SU-DHL-6 (cell line): ENCODE results near the gene FAM83C.

ENCODE experiments used
- H2AFZ ChIP-seq: fragments of 200-600 bp; sonication (generic); 2 replicates; pipeline ENCODE4 v1.6.1; 2014; ENCODE audit warnings: low read depth, mild to moderate bottlenecking, moderate library complexity, mixed read lengths, antibody characterized with exemption, low read length; ENCODE audit not compliant: severe bottlenecking
- H3F3A ChIP-seq: fragments of 200-600 bp; shearing (Covaris generic); 2 replicates; pipeline ENCODE4 v1.6.0; 2016; ENCODE audit warnings: antibody characterized with exemption, mild to moderate bottlenecking; ENCODE audit not compliant: insufficient read depth
- H3K27ac ChIP-seq: fragments of 200-600 bp; sonication (generic); 2 replicates; pipeline ENCODE4 v1.5.1; 2016; ENCODE audit warnings: low read depth, mild to moderate bottlenecking, low read length, moderate library complexity, mixed read lengths
- H3K27me3 ChIP-seq: fragments of 200-600 bp; sonication (generic), shearing (Covaris generic); 2 replicates; pipeline ENCODE4 v1.6.0; 2014; ENCODE audit warnings: mild to moderate bottlenecking, low read length
- H3K36me3 ChIP-seq: fragments of 200-600 bp; sonication (generic); 2 replicates; pipeline ENCODE4 v1.6.1; 2014; ENCODE audit warnings: mild to moderate bottlenecking, low read length, mixed read lengths
- H3K4me2 ChIP-seq: fragments of 300-600, 200-600 bp; shearing (Covaris generic), sonication (generic); 2 replicates; pipeline ENCODE4 v1.6.0; 2014; ENCODE audit warnings: low read length, low read depth, mild to moderate bottlenecking; ENCODE audit not compliant: poor library complexity, severe bottlenecking
- H3K4me3 ChIP-seq: fragments of 200-600 bp; sonication (generic); 2 replicates; pipeline ENCODE4 v1.5.1; 2014; ENCODE audit warnings: antibody characterized with exemption, low read length, mild to moderate bottlenecking, mixed read lengths; ENCODE audit not compliant: insufficient read depth, poor library complexity, severe bottlenecking
- H3K79me2 ChIP-seq: fragments of 200-600 bp; sonication (generic); 2 replicates; pipeline ENCODE4 v1.6.1; 2014; ENCODE audit warnings: mild to moderate bottlenecking, low read length, moderate library complexity; ENCODE audit not compliant: insufficient read depth
- H3K9ac ChIP-seq: fragments of 200-600 bp; sonication (generic); 2 replicates; pipeline ENCODE4 v1.7.0; 2014; ENCODE audit warnings: mild to moderate bottlenecking, low read length
- H3K9me2 ChIP-seq: fragments of 200-600 bp; sonication (generic); replicated peaks from 2 replicates; pipeline ENCODE4 v1.6.1; 2014; ENCODE audit warnings: low read length; ENCODE audit not compliant: insufficient read depth
- H3K9me3 ChIP-seq: fragments of 200-600 bp; sonication (generic); 2 replicates; pipeline ENCODE4 v1.6.1; 2014; ENCODE audit warnings: low read length, mixed read lengths; ENCODE audit not compliant: insufficient read depth
- H4K20me1 ChIP-seq: fragments of 200-600 bp; sonication (generic); 2 replicates; pipeline ENCODE4 v1.6.1; 2014; ENCODE audit warnings: low read depth, mild to moderate bottlenecking, antibody characterized with exemption, low read length, moderate library complexity, mixed read lengths
- EZH2phosphoT487 ChIP-seq: fragments of 200-600 bp; sonication (generic), shearing (Covaris generic); conservative IDR thresholded peaks from 2 replicates; pipeline ENCODE4 v1.6.1; 2018; ENCODE audit warnings: mild to moderate bottlenecking, antibody characterized with exemption, low read length, moderate library complexity, mixed read lengths
- TF ChIP-seq, protein P1 (sequence below): fragments of 200-600 bp; sonication (generic); IDR thresholded peaks from one replicate; pipeline ENCODE4 v1.5.1; 2017; ENCODE audit warnings: antibody characterized with exemption, mild to moderate bottlenecking, low read length, moderate library complexity; ENCODE audit not compliant: insufficient read depth, poor library complexity, severe bottlenecking

The FAM83C gene

DNA sequence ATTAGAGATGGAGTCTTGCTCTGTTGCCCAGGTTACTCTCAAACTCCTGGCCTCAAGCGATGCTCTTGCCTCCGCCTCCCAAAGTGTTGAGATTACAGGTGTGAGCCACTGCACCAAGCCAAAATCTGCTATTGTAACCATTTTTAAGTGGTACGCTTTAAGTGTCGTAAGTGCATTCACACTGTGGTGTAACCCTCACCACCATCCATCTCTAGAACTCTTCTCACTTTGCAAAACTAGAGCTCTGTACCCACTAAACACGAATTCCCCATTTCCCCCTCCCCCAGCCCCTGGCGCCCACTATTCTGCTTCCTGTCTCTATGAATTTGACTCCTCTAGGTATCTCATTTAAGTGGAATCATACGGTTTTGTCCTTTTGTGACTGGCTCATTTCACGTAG, 2.8 kb upstream of the FAM83C start:
- Histone ChIP-seq H3K9ac (no peak overlapping the region), H3K79me2 (no peaks in the 10 kb centered on the region), H3K9me2 (no peaks in the 10 kb centered on the region), H3K4me2 (no peak overlapping the region), H3K9me3 (no peaks in the 10 kb centered on the region), H3K36me3 (no peaks in the 10 kb centered on the region), H3K27ac (no peak overlapping the region), H3F3A (no peaks in the 10 kb centered on the region), H3K27me3 (no peaks in the 10 kb centered on the region), H2AFZ (no peak overlapping the region), H4K20me1 (no peaks in the 10 kb centered on the region), H3K4me3 (no peak overlapping the region)
- TF ChIP-seq, protein P1, sequence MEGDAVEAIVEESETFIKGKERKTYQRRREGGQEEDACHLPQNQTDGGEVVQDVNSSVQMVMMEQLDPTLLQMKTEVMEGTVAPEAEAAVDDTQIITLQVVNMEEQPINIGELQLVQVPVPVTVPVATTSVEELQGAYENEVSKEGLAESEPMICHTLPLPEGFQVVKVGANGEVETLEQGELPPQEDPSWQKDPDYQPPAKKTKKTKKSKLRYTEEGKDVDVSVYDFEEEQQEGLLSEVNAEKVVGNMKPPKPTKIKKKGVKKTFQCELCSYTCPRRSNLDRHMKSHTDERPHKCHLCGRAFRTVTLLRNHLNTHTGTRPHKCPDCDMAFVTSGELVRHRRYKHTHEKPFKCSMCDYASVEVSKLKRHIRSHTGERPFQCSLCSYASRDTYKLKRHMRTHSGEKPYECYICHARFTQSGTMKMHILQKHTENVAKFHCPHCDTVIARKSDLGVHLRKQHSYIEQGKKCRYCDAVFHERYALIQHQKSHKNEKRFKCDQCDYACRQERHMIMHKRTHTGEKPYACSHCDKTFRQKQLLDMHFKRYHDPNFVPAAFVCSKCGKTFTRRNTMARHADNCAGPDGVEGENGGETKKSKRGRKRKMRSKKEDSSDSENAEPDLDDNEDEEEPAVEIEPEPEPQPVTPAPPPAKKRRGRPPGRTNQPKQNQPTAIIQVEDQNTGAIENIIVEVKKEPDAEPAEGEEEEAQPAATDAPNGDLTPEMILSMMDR: no peak
- TF ChIP-seq EZH2phosphoT487: no peak

DNA sequence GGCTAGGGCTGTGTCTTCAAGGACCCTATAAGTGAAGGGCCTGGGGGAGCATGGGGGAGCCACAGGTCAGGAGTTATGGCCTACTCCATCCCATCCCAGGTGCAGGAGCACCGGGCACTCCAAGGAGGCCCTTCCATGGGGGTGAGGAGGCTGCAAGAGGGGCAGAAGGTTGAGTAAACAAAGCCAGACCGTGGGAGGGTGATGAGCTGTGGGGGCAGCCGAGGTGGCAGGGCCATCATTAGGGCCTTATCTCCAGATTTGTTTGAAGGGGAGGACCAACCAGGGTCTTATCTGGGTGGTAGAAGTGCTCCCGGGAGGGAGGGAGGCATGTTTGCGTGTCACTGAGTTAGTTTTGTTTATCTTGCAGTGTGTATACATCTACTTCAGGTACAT, 2.1 kb upstream of the FAM83C start:
- no peaks in the 10 kb centered on the region for H3K27me3 ChIP-seq
- TF ChIP-seq, protein P1: no peak
- no peak for TF ChIP-seq EZH2phosphoT487
- no peak overlapping the region for H3K27ac ChIP-seq
- no peaks in the 10 kb centered on the region for H3K79me2 ChIP-seq
- H3K9ac ChIP-seq: no peak overlapping the region
- no peaks in the 10 kb centered on the region for H3K9me3 ChIP-seq
- H3K4me3 ChIP-seq: no peak overlapping the region
- no peak overlapping the region for H3K4me2 ChIP-seq
- no peaks in the 10 kb centered on the region for H3K9me2 ChIP-seq
- no peak overlapping the region for H2AFZ ChIP-seq
- H3K36me3 ChIP-seq: no peaks in the 10 kb centered on the region
- H4K20me1 ChIP-seq: no peaks in the 10 kb centered on the region
- no peaks in the 10 kb centered on the region for H3F3A ChIP-seq

DNA sequence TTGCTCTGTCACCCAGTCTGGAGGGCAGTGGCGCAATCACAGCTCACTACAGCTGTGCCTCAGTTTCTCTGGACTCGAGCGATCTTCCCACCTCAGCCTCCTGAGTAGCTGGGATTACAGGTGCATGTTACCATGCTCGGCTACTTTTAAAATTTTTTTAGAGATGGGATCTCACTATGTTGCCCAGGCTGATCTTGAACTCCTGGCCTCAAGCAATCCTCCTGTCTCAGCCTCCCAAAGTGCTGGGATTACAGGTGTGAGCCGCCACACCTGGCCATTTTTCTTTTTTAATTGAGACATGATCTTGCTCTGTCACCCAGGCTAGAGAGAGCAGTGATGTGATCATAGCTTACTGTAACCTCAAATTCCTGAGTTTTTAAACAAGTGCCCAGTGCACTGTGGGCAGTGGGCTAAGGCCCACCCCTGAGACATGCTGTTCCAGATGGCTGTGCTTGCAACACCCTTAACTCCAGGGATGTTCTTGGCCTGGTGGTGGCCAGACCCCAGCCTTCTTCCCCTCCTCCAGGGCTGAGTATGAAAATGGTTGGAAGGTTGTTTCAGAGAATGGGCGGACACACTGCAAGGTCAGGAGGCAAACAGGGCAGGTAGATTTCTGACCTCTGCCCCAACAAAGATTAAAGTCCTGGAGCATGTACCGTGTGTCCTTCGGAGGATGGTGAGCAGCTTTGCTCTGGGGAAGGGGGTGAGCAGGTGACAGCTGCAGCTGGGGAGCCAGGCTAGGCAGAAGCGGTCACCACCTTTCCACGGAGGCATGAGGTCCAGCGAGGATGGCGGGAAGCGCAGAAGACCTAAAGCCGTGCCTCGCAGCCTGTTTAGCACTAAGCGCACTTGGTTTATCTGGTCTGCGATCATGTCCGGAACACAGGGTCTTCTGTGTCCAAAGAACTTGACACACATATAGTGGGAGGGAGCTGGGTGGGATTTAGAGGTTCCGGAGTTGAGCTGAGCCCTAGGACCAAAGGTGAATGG, 1.4 kb upstream of the FAM83C start:
- Histone ChIP-seq H3K4me3 (no peak overlapping the region), H3K27me3 (no peaks in the 10 kb centered on the region), H3K9me2 (no peaks in the 10 kb centered on the region), H3K36me3 (no peaks in the 10 kb centered on the region), H3K79me2 (no peaks in the 10 kb centered on the region), H3K27ac (no peak overlapping the region), H2AFZ (no peak overlapping the region), H3K9ac (no peak overlapping the region), H3K9me3 (no peaks in the 10 kb centered on the region), H3F3A (no peaks in the 10 kb centered on the region), H3K4me2 (no peak overlapping the region), H4K20me1 (no peaks in the 10 kb centered on the region)
- TF ChIP-seq, protein P1: no peak
- TF ChIP-seq EZH2phosphoT487: no peak
